Measurements from ENCODE around the gene TENM3.

TENM3 gene

GRCh38 chr4:182293691-182294255 lies 50.6 kb downstream of the TENM3 start:
- no peaks in the 10 kb centered on the region for H3K9me3 Mint-ChIP-seq
- H3K4me1 Mint-ChIP-seq: peaks cover 55% of the 10 kb centered on the region
- DNase-seq: no peak
- no peak for TF ChIP-seq CTCF (IDR thresholded peaks at IDR 0.05)
- H3K36me3 Mint-ChIP-seq (ENCODE audit: low read depth): peaks cover 17% of the 10 kb centered on the region
- H3K4me3 Mint-ChIP-seq: no peak overlapping the region
- peak overlapping the region; percentile 57 for H3K27ac Mint-ChIP-seq
- H3K27me3 Mint-ChIP-seq (ENCODE audit: low read depth, poor library complexity): peaks cover 7% of the 10 kb centered on the region

DNA sequence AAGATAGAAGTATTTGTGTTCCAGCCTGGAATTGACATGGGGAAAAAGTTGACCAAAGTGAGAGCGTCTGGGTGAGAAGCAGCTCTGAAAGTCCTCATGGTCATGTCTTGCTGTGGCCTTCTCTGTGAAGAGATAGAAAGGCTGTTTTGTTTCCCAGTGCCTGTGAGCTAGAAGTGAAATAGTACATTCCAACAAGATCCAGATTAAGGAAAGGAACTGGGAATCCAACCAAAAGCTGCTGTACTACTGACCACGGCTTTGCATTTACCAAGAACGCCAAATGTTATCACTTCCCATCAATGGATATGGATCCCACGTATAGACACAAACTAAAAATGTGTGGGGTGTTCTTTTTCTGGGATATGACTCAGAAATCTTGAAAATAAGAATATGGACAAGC lies 51.2 kb downstream of the TENM3 start:
- no peaks in the 10 kb centered on the region for H3K9me3 Mint-ChIP-seq
- peaks cover 23% of the 10 kb centered on the region for H3K36me3 Mint-ChIP-seq (ENCODE audit: low read depth)
- H3K4me3 Mint-ChIP-seq: no peak overlapping the region
- H3K27ac Mint-ChIP-seq: no peak overlapping the region
- peaks cover 7% of the 10 kb centered on the region for H3K27me3 Mint-ChIP-seq (ENCODE audit: low read depth, poor library complexity)
- peaks cover 59% of the 10 kb centered on the region for H3K4me1 Mint-ChIP-seq
- TF ChIP-seq CTCF (IDR thresholded peaks at IDR 0.05): no peak
- no peak for DNase-seq

- no peak overlapping the region for H3K4me3 Mint-ChIP-seq
- peak overlapping the region; percentile 88 for H3K27ac Mint-ChIP-seq
- H3K9me3 Mint-ChIP-seq: no peaks in the 10 kb centered on the region
- no peak for DNase-seq
- no peak for TF ChIP-seq CTCF (IDR thresholded peaks at IDR 0.05)
- H3K36me3 Mint-ChIP-seq (ENCODE audit: low read depth): peaks cover 19% of the 10 kb centered on the region
- peaks cover 54% of the 10 kb centered on the region for H3K4me1 Mint-ChIP-seq
- peaks cover 7% of the 10 kb centered on the region for H3K27me3 Mint-ChIP-seq (ENCODE audit: low read depth, poor library complexity)
Measured at GRCh38 chr4:182297659-182298058, 54.5 kb downstream of the TENM3 start.

DNA sequence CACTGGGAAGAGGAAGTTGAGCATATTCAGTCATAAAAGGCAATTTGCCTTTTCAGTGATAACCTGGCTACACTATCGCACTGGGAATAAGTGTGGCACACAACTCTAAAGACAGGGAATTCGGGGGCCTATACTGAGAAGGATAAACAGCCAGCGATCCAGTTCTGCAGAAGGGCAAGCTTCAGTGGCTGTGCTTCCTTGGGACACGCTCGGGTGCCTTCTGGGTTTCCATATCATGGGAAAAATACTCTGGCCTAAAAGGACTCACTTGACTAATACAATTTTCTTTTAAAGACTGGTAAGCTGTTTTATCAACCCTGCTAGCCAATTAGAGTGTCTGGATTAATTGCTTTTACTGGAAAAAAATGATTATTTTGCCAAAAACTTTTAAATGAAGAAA lies 58.5 kb downstream of the TENM3 start:
- Mint-ChIP-seq H3K27me3 (ENCODE audit: low read depth, poor library complexity) (no peaks in the 10 kb centered on the region), H3K4me3 (no peak overlapping the region)

GRCh38 chr4:182303847-182304246 lies 60.6 kb downstream of the TENM3 start:
- H3K4me1 Mint-ChIP-seq: peaks cover 26% of the 10 kb centered on the region
- H3K9me3 Mint-ChIP-seq: no peaks in the 10 kb centered on the region
- H3K27me3 Mint-ChIP-seq (ENCODE audit: low read depth, poor library complexity): no peaks in the 10 kb centered on the region
- H3K36me3 Mint-ChIP-seq (ENCODE audit: low read depth): peaks cover 19% of the 10 kb centered on the region
- H3K4me3 Mint-ChIP-seq: no peak overlapping the region
- no peak for DNase-seq
- TF ChIP-seq CTCF (IDR thresholded peaks at IDR 0.05): no peak
- no peak overlapping the region for H3K27ac Mint-ChIP-seq

More for the DNA sequence above, 58.5 kb downstream of the TENM3 start:
- Mint-ChIP-seq H3K9me3 (no peaks in the 10 kb centered on the region), H3K4me1 (peaks cover 45% of the 10 kb centered on the region), H3K27ac (peak overlapping the region; percentile 17), H3K36me3 (ENCODE audit: low read depth) (peaks cover 24% of the 10 kb centered on the region)
- DNase-seq: peak; percentile 23
- TF ChIP-seq CTCF (IDR thresholded peaks at IDR 0.05): no peak

- Mint-ChIP-seq H3K27me3 (ENCODE audit: low read depth, poor library complexity) (no peaks in the 10 kb centered on the region), H3K36me3 (ENCODE audit: low read depth) (peaks cover 13% of the 10 kb centered on the region), H3K4me1 (peaks cover 9% of the 10 kb centered on the region), H3K9me3 (no peaks in the 10 kb centered on the region), H3K4me3 (no peak overlapping the region), H3K27ac (no peak overlapping the region)
- DNase-seq: no peak
- TF ChIP-seq CTCF (IDR thresholded peaks at IDR 0.05): no peak
Measured at GRCh38 chr4:182306792-182307507, 63.7 kb downstream of the TENM3 start.
